GM12892 (cell line): ENCODE results near the gene WDR41.
"Not testable (repeated sequence)": the region's sequence is repeated elsewhere in the genome, so short reads cannot be mapped to it uniquely, and the experiment has no call there.

Source experiments
- DNase-seq: peaks from one replicate; pipeline ENCODE4 v3.0.0; 2011; ENCODE audit not compliant: insufficient read length
- FAIRE-seq: peaks from 2 replicates; lab custom pipeline; 2011; peaks lifted over from hg19 to GRCh38; lab: Jason Lieb, UNC
- POLR2A ChIP-seq: IDR thresholded peaks from 2 replicates; pipeline ENCODE4 v1.6.1; 2011; ENCODE audit warnings: low read depth, low read length, control low read depth
- POLR2AphosphoS5 ChIP-seq: IDR thresholded peaks from 2 replicates; pipeline ENCODE4 v1.6.1; 2011; ENCODE audit warnings: low read depth, low read length, control low read depth
- TAF1 ChIP-seq: IDR thresholded peaks from 2 replicates; pipeline ENCODE4 v1.6.1; 2011; ENCODE audit warnings: low read depth, mild to moderate bottlenecking, control low read depth, low read length, borderline replicate concordance

WDR41 gene

DNA sequence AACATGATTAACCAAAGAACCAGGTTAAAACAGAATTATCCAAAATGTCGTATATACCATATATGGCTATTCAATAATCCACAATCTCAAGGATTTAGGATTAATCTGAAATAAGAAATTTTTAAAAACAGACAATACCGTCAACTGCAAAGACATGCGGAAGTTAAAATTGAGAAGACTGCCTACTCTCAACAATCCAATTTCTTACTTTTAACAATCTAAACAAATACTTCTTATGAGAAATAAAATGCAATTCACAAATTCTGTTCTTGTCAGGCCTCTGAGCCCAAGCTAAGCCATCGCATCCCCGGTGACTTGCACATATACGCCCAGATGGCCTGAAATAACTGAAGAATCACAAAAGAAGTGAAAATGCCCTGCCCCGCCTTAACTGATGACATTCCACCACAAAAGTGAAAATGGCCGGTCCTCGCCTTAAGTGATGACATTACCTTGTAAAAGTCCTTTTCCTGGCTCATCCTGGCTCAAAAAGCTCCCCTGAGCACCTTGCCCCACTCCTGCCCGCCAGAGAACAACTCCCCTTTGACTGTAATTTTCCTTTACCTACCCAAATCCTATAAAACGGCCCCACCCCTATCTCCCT lies 1.3 kb downstream of the WDR41 start:
- peak; percentile 23; the same call in 1 of the 2 replicates for TF ChIP-seq POLR2A
- 0 out of 2 replicates have a peak, but pooled peaks have one; percentile 25 for TF ChIP-seq POLR2AphosphoS5
- DNase-seq, FAIRE-seq: not testable (repeated sequence)

DNA sequence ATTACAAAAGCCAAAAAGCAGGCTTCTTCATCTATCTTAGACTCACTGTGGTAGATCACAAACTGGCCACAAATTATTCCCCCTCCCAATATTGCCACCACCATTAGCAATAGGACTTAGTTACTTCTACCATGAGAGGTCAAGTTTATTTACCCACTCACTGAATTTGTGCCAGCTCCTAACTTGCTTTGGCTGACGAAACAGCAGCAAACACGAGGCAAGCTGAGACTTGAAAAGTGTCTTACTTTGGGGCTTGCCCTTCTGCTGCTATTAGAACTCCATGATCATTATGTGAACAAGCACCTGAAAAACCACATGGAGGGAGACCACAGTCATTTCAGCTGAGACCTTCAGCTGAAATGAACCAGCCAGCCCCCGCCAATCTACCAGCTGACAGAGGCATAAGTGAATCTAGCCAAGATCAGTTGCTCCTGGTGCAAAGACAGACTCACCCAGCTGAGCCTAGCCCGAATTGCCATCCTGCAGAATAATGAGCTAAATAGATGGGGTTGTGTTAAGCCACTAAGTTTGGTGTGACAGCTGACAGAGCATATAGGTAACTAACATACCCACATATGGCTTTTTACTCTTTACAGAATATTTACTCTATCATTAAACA lies 5.7 kb downstream of the WDR41 start:
- DNase-seq (no peak), FAIRE-seq (no peak)
- no peak for TF ChIP-seq POLR2AphosphoS5
- TF ChIP-seq TAF1 = no peak
- no peak for TF ChIP-seq POLR2A

DNA sequence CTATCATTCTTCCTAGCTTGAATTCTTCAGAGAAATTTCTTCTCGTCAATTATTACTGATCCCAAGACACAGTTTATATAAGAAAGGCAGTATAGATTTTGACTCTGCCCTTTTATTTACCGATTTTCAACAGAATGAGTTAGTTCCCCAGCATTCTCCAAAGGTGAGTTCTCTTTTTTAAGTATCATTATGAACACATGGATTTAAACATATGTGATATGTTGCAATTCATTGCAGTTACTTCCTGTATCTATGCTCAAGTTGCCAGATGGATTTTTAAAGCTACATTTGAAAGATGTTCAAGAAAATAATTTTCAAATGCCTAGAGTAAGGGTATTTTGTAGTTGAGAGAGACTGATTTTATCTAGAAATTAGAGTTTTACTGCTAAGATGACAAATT lies 8.4 kb downstream of the WDR41 start:
- TF ChIP-seq TAF1 = no peak
- no peak for TF ChIP-seq POLR2AphosphoS5
- no peak for TF ChIP-seq POLR2A
- FAIRE-seq (no peak), DNase-seq (no peak)

DNA sequence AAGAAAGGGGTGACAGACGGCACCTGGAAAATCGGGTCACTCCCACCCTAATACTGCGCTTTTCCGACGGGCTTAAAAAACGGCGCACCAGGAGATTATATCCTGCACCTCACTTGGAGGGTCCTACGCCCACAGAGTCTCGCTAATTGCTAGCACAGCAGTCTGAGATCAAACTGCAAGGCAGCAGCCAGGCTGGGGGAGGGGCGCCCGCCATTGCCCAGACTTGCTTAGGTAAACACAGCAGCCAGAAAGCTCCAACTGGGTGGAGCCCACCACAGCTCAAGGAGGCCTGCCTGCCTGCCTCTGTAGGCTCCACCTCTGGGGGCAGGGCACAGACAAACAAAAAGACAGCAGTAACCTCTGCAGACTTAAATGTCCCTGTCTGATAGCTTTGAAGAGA lies 17.1 kb downstream of the WDR41 start:
- not testable (repeated sequence) for DNase-seq, FAIRE-seq

DNA sequence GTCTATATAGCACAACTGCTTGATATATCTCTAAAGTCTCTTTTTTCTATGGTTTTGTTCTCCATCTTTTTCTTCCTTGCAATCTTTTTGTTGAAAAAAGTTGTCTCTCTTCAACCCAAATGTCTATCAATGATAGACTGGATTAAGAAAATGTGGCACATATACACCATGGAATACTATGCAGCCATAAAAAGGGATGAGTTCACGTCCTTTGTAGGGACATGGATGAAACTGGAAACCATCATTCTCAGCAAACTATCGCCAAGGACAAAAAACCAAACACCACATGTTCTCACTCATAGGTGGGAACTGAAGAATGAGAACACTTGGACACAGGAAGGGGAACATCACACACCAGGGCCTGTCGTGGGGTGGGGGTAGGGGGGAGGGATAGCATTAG lies 23.2 kb downstream of the WDR41 start:
- DNase-seq, FAIRE-seq: not testable (repeated sequence)

DNA sequence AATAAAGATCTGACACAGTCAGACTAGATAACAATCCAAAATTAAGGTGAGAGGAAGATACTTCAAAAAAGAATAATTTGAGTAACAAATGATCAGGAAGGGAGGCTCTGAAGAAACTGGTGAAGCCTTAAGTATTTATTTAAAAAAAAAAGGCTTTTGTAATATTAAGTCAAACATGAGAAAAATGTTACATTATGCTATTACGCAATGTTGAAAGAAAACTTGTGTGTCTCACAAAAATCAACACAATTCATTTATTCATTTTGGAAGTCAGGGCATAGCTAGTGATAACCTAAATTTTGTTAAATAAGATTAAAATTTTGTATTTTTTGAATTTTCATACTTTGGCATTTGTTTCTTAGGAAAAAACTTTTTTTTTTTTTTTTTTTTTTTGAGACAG lies 28.2 kb downstream of the WDR41 start:
- DNase-seq = no peak
- TF ChIP-seq TAF1 (no peak), POLR2A (no peak), POLR2AphosphoS5 (no peak)
- no peak for FAIRE-seq

DNA sequence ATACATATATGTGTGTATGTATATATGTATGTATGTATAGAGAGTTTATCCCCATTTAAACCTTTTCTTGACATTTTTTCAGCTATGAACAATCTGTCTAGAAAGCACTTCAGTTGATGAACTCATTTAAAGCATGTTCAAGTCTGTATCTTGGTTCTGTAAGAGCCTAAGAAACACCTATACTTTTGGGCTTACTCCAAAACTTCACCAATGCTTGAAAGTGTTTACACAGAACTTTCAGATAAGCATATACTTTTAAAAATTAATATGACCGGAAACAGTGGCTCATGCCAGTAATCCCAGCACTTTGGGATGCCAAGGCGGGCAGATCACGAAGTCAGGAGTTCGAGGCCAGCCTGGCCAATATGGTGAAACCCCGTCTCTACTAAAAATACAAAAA lies 30.8 kb downstream of the WDR41 start:
- TF ChIP-seq POLR2AphosphoS5 = no peak
- no peak for TF ChIP-seq TAF1
- no peak for TF ChIP-seq POLR2A
- no peak for FAIRE-seq
- DNase-seq = no peak

DNA sequence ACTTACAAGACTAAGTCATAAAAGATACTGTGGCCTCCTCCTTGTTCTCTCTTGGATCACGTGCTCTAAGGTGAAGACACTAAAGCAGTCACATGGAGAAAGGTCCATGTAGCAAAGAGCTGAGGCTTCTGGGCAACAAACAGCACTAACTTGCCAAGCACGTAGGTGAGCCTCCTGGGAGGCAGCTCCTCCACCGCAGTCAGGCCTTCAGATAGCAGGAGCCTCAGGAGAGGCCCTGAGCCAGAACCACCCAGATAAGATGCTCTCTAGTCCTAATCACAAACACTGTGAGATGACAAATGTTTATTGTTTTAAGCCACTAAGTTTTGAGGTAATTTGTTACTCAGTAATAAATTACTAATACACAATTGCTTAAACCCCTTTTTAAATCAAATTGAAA lies 38.0 kb downstream of the WDR41 start:
- no peak for FAIRE-seq

DNA sequence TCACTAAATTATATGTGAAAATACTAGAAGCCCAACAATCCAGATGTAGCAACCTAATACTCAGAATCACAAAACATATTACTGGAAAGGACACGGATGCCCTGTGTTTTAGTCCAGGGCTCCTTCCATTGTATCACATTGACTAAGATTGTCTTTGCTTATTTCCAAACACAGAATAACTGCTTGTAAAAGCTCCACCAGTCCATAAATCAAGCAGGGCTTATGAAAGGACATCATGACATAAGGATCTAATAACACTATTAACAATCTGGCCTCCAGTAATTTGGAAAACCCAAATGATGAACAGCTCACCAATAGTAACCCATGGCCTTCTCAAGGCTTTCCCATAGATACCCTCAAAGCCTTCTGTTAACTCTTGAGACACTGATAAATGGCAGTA lies 39.8 kb downstream of the WDR41 start:
- no peak for DNase-seq

More for the DNA sequence above, 38.0 kb downstream of the WDR41 start:
- DNase-seq = no peak
- TF ChIP-seq POLR2AphosphoS5 = no peak
- no peak for TF ChIP-seq TAF1
- TF ChIP-seq POLR2A = no peak

DNA sequence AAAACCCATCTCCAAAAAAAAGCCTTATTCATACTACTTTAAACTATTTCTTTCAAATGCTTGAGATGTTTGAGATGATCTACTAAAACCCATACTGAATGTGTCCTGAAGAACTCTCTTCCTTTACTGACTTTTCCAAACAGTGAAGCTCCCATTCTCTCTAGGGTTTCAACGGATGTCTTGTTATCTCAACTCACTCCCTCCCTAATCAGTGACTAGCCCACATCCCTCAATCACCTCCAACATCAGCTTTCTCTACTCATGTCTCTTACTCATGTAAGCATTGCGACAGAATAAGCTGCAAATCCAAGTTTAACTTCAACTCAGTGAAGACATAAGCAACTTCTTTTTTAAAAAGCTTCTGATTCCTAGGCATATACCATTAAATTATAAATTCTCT lies 42.1 kb downstream of the WDR41 start:
- TF ChIP-seq POLR2AphosphoS5 (no peak), POLR2A (no peak), TAF1 (no peak)
- DNase-seq = no peak
- no peak for FAIRE-seq

More for the DNA sequence above, 39.8 kb downstream of the WDR41 start:
- TF ChIP-seq POLR2A (no peak), POLR2AphosphoS5 (no peak), TAF1 (no peak)
- no peak for FAIRE-seq

DNA sequence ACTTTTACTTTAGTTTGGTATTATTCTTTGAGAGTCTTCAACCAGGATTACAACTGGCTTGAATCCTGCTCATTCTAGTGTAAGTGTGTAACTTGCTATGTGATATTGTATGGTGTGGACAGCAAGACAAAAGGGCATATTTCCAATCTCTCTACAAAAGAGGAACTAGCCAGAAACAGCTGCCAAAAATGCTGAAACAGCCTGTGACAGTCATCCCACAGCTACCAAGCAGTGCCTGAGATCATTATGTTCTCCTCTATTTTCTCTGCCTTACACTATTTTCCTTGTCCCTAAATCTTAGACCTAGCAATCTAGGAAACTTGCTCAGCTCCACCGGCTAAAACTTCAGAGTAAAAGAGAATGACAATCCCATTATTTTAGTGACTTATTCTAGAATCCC lies 42.8 kb downstream of the WDR41 start:
- TF ChIP-seq POLR2AphosphoS5 = no peak
- TF ChIP-seq POLR2A = no peak
- no peak for TF ChIP-seq TAF1
- DNase-seq (no peak), FAIRE-seq (no peak)

DNA sequence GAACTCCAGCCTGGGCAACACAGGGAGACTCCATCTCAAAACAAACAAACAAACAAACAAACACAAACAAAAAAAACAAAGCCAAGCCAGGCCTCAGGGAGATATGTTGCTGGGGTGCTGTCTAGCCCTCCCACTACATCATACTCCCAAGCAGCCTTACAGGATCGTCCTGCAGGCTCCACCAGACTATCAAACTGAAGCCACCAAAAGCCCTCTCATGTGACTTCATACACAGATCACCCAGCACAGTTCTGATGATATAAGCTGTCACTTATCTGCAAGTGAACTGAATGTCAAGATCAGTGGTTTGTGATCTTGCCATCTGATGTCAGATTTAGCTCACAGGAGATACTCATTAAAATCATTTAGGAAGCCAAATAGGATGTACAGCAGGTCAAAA lies 43.3 kb downstream of the WDR41 start:
- no peak for FAIRE-seq
- no peak for DNase-seq
- TF ChIP-seq POLR2A (no peak), TAF1 (no peak), POLR2AphosphoS5 (no peak)
